ENCODE results near the gene TMPRSS2.

The TMPRSS2 gene

DNA sequence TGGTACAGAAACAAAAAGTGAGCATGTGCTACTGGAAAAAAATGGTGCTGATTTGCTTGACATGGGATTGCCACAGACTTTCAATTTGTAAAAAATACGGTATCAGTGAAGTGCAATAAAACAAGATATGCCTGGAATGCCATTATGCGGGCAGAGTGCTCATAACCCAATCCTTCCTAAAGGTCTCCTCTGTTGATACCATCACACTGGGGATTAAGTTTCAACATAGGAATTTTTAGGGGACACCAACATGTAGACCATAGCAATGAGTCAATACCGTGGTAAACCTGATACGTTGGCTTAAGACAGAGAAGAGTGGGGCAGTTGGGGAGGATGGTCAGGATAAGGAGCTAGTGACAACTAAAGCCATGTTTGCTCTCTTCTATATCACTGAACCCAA, 61.4 kb downstream of the TMPRSS2 start:
- no peak for DNase-seq

DNA sequence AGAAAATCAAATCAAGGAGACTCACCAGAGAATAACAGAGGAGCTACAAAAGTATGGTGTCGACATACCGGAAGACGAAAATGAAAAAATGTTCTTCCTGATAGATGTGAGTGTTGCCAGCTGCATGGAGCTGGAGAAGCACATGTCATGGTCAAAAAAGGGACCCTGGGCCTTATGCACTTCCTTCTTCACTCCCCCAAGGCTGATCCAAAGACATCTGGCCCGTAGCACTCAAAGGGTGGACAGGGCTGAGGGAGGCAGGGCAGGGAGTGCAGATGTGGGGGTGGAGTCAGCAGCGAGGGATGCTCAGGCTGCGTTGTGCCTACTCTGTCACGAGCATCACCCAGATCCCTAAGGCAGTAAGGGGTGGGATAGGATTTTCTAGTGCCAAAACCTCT, 62.5 kb downstream of the TMPRSS2 start:
- no peak for DNase-seq

DNA sequence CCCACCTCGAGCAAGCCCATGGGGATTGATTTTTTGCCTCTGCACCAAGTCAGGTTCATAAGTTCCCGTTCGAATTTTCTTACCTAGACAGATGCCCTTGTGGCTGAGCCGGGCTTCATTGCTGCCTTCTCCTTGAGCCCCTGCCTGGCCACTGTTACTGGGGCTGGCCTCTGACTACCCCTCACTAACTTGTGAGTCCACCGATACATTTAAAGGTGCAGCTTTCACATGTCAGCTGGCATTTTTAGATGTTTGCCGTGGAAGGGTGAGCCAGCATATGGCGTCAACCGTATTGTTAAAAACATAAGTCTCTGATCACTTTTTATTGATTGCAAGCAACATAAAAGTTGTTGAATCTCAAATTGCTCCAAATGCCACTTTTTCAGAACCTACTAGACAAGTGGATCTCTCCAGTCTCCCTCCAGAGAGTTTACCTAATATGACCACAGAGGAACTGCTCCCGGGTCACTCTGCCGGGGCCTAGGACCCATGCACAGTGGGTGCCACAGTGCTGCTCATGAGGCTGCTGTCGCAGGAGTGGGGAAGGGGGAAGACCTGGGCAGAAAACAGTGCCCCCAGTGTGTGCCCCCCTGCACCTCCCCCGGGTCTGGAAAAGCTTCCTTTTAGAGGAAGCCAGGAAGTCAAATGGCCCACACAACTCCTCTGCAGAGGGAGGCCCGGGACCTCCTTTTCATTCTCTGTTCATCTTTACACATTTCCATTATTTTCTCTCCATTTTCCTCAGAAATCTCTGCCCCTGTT, 63.1 kb downstream of the TMPRSS2 start:
- no peak for DNase-seq

DNA sequence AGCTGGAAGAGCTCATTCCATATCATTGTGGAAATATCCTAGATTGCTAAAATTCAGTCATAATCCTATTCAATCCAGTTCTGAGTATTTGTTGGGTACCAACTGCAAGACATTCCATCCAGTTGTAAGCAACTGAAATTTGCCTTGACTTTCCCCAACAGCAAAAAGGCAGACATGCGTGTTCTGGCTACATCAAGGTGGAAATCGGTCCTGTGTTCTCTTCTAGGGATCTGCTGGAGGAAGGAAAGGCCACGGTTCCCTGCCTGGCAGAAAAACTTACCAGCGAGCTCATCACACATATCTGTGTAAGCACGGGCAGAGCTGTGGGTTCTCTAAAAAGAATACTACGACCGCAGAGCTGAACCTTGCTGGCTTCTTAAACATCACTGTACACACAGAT, 64.4 kb downstream of the TMPRSS2 start:
- no peak for DNase-seq

DNA sequence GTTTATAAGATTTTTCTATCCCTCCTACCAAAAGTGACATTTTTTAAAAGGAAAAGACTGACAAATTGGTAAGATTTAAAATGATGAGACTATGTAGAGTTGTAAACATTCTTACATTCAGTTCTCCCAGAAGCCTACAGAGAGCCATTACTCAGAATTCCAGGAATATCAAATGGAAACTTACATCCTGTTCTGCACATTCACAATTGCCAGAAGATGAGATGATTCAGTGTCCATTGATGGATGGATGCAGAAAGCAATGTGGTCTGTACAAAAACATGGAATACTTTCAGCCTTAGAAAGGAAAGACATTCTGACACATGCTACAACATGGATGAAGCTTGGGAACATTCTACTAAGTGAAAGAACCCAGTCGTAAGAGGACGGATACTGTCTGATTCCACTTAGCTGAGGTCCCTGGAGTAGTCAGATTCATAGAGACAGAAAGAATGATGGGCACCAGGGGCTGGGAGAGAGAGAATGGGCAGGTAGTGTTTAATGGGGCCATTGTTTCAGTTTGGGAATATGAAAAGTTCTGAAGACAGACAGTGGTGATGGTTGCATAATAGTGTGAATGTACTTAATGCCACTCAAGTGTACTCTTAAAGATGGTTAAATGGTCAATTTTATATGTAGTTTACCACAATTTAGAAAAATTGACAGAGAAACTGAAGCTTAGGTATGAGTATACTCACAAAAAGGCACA, 65.3 kb downstream of the TMPRSS2 start:
- DNase-seq: no peak

DNA sequence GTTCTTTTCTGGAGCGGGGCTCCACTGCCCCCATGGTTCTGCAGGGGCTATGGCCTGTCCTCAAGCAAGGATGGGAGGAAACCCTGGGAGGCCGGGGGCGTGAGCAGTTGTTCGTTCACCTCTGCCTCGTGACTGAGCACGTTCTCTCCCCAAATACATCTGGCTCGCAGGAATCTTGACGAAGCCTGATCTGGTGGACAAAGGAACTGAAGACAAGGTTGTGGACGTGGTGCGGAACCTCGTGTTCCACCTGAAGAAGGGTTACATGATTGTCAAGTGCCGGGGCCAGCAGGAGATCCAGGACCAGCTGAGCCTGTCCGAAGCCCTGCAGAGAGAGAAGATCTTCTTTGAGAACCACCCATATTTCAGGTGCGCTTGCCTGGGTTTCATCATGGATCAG, 66.4 kb downstream of the TMPRSS2 start:
- no peak for DNase-seq

DNA sequence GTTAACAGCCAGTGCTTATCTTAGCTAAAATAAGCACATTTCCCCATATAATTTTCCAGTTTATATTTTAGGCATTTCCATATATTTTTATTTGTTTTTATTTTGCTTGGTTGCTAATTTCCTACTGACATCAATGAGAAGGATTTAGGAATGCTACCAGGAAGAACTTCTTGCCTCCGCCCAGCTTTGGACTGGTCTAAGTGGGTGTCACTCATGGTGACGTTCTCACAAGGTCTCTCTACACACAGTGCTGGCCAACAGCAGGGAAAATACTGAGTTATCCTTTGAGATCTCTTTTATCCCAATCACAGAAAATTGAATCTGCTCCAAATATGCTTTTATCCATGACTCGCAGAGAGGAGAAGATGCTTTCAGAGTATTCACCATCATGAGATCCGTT, 68.7 kb downstream of the TMPRSS2 start:
- no peak for DNase-seq

DNA sequence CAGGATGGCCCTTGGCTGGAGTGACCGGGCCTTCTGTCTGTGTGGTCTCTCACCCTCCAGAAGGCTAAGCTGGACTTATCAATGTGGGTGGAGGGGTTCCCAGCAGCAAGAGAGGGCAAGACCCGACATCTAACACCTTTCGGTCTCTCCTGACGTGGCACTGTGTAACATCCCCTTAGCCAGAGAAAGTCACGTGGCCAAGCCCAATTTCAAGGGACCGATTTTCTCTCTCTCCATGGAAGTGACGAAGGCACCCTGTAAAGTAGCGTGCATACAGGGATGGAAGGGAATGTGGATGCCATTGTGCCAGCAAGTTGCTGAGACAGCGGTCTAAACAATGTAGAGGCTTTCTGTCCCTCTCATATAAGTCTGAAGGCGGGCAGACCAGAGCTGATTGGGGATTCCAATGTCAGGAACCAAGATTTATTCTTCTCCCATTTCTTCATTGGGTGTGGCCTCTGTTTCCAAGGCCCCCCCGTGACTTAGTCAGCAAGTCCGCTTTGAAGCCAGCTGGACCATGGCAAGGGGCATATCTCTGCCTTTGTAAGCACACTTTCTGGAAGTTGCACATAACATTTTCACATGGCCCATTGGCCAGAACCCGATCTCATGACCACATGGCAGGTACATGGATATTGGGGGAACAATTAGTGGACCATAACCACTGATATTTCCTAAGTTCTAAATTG, 69.4 kb downstream of the TMPRSS2 start:
- DNase-seq: no peak

DNA sequence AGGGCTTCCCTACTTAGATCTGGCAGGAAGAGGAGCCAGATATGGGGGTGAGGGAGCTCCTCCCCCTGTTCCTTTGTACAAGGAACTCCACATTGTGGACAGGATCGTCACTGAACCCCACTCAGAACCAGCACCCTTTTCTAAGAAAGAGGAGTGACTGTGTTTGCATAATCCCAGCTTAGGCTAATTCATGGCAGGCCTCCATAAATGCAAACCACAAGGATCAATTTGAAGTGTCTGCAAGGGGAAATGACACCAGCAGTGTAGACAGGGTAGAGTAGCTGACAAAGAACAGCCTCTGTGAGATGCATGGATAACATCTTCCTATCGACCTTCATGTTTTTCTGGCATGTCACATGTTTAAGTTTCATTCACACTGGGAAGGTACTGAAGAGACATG, 70.2 kb downstream of the TMPRSS2 start:
- DNase-seq: no peak

DNA sequence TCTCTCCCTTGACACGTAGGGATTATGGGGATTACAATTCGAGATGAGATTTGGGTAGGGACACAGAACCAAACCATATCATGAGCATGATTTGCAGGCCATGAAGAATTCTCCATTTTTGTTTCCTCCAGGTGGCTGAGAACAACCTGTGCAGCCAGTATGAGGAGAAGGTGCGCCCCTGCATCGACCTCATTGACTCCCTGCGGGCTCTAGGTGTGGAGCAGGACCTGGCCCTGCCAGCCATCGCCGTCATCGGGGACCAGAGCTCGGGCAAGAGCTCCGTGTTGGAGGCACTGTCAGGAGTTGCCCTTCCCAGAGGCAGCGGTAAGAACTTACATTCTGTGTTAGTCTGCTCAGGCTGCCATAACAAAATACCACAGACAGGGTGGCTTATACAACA, 72.3 kb downstream of the TMPRSS2 start:
- no peak for DNase-seq

DNA sequence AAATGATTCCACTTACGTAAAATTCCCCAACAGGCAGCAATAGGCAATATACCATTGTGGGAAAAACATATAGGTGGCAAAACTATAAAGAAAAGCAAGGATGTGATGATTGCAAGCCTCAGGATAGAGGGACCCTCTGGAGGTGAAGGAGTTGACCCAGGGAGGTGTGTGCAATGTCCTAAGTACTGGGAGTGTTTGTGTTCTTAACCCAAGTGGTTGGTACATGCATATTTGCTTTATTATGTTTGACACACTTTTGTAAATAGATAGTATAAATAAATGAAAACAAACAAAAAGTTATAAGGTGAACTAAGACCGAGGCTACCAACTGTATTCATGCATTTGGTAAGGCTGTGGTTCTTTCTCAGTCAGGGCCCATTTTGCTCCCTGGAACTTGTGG, 74.4 kb downstream of the TMPRSS2 start:
- DNase-seq: no peak

DNA sequence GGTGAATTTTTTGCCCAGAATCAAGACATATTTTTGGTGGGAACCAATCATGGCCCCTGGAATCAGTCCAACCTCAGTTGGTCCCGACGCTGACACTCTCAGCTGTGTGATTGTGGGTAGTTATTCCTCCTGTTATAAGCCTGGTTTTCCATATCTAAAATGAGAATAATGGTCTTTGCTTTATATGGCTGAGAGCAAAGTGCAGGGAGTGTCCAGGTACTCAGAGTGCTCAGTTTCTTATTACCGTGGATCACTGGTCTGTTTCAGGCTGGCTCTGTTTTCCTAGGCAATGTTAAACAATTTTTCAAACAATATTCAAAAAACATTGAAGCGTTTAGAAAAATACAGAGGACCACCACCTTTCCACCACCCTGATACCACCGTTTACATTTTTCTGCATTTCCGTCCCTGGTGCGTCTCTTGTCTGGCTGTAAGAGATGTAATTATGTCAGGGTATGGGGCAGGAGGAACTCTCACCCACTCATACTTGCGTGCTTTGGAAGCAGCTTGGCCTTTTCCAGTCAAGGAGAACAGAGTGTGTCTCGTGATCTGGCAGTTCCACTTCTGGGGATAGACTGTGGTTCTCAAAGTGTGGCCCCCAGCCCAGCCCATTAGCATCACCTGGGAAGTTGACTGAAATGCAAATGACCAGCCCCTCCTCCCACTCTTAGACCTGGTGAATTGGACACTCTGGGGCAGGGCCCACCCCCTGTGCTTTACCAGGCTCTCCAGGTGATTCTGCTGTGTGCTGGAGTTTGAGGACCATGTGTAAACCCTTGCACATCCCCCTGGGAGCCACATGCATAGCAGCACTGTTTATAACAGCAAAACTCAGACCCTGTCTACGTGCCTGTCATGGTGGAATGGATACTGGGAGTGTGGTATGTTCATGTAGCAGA, 75.1 kb downstream of the TMPRSS2 start:
- no peak for DNase-seq

DNA sequence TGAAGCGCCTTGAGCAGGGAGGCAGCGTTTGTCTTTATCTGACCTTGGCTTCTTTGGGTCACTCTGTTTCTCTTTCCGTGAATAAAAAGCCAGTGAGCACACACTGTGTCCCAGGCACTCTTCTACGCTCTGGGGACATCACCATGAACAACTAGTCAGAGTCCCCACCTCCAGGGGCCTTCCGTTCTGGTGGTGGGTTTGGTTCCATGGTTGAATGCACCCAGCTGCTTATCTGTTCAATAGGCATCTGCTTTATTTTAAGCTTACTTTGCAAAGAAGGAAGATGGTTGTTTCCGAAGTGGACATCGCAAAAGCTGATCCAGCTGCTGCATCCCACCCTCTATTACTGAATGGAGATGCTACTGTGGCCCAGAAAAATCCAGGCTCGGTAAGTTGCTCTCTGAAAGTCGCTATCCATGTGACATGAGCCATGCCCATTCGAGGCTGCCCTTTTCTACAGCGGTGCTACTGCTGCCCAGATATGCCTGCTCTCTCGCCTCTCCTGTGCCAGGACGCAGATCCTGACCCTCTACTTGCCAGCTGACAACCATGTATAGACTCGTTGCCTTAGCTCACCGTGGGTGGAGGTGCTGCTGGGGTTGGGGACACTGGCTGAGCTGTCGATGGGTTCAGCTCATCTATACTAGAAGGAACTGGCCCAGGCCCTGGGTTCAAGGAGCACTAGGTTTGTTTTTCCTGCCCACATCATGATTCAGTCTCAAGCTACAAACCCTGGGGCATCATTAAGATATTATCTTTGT, 76.0 kb downstream of the TMPRSS2 start:
- no peak for DNase-seq

DNA sequence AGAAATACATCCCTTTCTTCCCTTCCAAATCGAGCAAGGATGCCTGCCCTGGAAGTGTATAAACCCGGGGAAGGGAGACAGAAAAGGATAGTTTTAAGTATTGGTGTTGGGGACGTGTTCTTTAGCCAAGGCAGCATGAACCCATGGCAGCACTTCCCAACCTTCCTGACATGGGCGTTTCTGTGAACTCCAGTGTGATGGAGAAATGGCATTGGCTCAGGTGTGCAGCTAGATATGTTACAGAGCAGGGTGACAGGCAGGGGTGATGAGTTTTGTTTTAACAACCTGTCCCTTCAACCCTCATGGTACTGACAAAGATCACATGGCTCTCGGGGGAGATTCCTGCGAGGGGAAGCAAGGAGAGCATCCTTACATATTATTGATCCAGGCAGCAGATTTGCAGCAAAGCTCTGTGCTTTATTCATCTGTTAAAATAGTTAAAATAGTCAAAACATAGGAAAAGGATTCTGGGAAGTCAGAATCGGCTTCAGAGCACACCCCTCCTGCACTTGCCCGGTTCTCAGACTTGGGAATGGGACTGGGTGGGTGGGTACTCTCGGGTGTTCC, 78.0 kb downstream of the TMPRSS2 start:
- no peak for DNase-seq

DNA sequence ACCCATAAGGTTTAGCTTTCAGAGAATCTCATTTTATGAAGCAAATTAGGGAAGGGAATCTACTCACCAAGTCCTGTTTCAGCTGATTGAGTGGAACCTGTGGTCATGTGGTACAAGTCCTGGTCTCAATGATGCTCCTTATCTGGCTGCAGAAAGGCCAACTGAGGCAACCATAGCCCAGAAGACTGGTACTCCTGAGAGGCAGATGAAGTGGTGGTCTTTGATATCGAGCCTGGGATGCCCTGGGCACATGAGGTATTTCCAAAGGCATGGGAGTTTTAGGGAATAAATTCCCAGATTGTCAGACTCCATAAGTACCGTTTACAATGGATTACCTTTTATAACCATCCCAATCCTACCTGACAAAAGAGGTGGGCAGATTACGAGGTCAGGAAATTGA, 78.7 kb downstream of the TMPRSS2 start:
- DNase-seq: no peak

DNA sequence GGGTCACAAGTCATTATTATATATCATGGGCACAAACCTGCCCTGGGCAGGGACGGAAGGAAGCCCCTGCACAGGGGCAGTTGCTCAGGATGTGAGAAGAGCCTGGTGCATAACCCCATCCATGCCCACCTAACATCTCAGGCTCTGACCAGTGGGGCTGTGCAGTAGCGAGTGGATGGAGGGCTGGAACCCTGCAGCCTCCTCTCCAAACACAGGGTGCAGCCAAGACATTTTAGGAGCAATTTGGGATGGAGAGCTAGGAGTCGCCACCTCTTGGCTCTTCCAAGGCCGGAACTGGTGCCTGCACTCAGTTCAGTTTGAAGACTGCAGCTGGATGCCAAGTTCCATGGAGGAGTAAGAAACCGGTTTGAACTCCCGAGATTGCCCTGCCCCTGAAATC, 79.1 kb downstream of the TMPRSS2 start:
- no peak for DNase-seq

DNA sequence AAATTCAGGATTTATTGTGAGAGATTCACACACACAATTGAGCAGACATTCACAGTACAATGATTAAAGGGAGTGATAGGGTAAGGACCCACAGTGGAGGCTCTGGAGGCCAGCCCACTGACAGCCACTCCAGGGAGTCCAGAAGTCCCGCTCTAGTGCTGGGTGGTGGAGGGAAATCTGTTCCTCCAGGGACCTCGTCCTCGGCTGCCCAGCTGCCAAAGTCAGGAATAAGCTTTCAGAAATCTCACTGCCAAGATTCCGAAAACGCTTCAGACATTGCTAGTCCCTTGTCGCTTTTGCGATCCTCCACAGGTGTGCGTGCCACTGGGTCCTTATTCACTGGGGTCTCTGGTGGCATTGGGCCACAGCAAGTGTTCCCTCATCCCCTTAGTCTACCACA, 79.6 kb downstream of the TMPRSS2 start:
- DNase-seq: no peak

DNA sequence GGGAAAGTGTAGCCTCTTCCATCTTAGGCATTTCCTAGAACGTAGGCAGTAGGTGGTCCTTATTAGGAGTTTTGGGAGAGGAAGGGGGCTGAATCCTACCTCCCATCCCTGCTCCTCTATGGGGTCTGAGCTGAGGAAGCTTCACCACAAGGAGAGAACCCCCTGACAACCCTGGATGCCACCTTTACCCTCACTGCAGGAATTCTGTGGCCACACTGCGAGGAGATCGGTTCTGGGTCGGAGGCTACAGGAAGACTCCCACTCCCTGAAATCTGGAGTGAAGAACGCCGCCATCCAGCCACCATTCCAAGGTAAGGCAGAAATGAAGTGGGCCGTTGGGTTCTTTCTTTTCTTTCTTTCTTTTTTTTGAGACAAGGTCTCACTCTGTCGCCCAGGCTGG, 80.4 kb downstream of the TMPRSS2 start:
- DNase-seq: no peak

DNA sequence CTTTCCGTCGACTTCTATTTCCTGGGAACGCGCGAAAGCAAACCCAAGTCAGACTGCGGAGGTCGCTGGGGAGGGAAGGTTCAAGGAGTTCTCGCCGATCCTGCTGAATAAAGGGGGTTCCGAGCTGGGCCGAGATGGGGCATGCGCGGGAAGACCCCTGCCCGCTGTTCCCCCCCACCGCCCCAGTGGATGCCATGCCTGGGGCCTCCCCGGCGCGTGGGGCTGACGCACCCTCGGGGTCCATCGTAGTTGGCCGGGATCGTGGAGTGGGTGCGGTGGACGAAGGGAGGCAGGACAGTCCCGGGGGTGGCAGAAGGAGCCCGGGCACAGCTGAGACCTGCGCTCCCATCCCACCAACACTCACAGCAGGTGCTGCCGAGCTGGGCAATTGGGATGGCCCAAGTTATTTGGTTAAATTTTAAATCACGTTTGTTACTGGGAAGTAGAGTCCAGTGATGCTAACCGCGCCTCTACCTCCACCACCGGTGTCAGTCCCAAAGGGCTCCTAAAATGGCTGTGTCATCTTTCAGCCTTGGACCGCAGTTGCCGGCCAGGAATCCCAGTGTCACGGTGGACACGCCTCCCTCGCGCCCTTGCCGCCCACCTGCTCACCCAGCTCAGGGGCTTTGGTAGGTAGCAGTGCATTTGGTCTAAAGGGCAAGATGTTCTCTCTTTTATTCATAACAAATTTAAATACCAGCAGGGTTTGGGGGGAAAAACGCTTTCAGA, 81.1 kb downstream of the TMPRSS2 start:
- no peak for DNase-seq

DNA sequence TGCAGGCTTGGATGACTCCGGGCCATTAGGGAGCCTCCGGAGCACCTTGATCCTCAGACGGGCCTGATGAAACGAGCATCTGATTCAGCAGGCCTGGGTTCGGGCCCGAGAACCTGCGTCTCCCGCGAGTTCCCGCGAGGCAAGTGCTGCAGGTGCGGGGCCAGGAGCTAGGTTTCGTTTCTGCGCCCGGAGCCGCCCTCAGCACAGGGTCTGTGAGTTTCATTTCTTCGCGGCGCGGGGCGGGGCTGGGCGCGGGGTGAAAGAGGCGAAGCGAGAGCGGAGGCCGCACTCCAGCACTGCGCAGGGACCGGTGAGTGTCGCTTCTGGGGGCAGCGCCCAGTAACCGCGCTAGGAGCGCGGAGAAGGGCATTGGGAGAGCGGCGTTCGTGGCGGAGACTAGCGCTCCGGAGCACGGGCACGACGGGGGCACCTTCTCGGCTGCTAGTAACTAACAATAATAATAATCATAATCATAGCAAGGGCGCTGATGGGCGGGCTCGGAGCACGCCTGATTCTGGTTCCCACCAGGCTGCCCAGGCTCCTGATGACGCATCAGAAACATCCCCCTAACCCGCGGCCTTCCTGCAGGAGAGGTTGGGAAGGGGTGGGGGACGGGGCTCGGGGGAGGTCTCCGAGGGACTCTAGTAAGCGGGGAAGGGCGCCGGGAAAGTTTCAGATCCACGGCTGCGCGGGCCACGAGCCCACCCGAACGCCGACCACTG, 81.8 kb downstream of the TMPRSS2 start, which contains the start of gene MX1:
TSS of gene MX1 (plus strand) at position 286 of the 722 bp plus-strand sequence. CDS start 5,832 bp downstream, outside the sequence.
- no peak for DNase-seq
